ENCODE measurements around the gene CCDC134.

DNA sequence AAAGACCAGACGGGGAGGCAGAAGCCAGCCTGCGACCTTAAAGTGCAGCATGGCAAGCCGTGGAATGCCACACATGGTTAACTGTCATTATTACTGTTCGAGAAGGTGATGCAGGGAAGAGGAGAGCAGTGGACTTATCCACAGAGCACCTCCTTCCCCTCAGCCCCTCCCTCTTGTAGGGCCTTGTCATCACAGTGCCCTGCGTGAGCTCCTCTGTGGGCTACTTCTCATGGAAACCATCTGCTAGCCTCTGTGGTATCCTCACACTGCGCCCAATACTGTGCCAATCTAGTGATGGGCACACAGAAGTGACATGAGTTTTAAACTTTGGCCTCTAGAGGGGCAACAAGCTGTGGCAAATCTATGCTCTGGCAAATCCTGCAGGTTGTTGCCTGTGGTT, 18.2 kb upstream of the CCDC134 start:
- TF ChIP-seq EGR1 (IDR thresholded peaks at IDR 0.05; ENCODE audit: borderline replicate concordance, low read depth, low read length), result no peak
- TF ChIP-seq, protein P1, sequence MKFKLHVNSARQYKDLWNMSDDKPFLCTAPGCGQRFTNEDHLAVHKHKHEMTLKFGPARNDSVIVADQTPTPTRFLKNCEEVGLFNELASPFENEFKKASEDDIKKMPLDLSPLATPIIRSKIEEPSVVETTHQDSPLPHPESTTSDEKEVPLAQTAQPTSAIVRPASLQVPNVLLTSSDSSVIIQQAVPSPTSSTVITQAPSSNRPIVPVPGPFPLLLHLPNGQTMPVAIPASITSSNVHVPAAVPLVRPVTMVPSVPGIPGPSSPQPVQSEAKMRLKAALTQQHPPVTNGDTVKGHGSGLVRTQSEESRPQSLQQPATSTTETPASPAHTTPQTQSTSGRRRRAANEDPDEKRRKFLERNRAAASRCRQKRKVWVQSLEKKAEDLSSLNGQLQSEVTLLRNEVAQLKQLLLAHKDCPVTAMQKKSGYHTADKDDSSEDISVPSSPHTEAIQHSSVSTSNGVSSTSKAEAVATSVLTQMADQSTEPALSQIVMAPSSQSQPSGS (IDR thresholded peaks at IDR 0.05; ENCODE audit: low read length), result no peak
- no peak for TF ChIP-seq EZH2 (IDR thresholded peaks at IDR 0.05; ENCODE audit: low read depth, low read length, severe bottlenecking)
- TF ChIP-seq CTCF (IDR thresholded peaks at IDR 0.05; ENCODE audit: control extremely low read depth in 1 of 3, insufficient read depth in 1 of 3, low read depth in 1 of 3, low read length in 3 of 3), result no peak
- TF ChIP-seq CBX8 (IDR thresholded peaks at IDR 0.05; ENCODE audit: borderline replicate concordance, low read depth, low read length), result no peak
- TF ChIP-seq GABPA (IDR thresholded peaks at IDR 0.05; ENCODE audit: borderline replicate concordance, insufficient read depth, low read length), result no peak
- no peak for TF ChIP-seq NANOG (IDR thresholded peaks at IDR 0.05; ENCODE audit: insufficient read depth, low read depth, low read length, poor library complexity, severe bottlenecking)
- TF ChIP-seq POLR2A (IDR thresholded peaks at IDR 0.05; ENCODE audit: control extremely low read depth in 1 of 2, low read depth in 2 of 2, low read length in 2 of 2), result no peak
- no peak for TF ChIP-seq JUN (IDR thresholded peaks at IDR 0.05; ENCODE audit: low read depth, low read length)
- no peak for TF ChIP-seq EP300 (IDR thresholded peaks at IDR 0.05; ENCODE audit: borderline replicate concordance in 1 of 2, low read depth in 2 of 2, low read length in 2 of 2)
- TF ChIP-seq, protein P2, sequence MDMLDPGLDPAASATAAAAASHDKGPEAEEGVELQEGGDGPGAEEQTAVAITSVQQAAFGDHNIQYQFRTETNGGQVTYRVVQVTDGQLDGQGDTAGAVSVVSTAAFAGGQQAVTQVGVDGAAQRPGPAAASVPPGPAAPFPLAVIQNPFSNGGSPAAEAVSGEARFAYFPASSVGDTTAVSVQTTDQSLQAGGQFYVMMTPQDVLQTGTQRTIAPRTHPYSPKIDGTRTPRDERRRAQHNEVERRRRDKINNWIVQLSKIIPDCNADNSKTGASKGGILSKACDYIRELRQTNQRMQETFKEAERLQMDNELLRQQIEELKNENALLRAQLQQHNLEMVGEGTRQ (IDR thresholded peaks at IDR 0.05; ENCODE audit: low read length), result no peak
- TF ChIP-seq TAF1 (IDR thresholded peaks at IDR 0.05; ENCODE audit: low read depth, low read length), result no peak
- no peak for TF ChIP-seq KDM1A (IDR thresholded peaks at IDR 0.05; ENCODE audit: borderline replicate concordance, low read length)

Measured in H1 (cell line).